Tibial nerve (tissue), 4 donors: ENCODE measurements around the gene QSER1. TPM values are rescaled to one million over a fixed set of nuclear protein-coding genes. Genes with fewer than 3 reads are reported as not detected.
A peak's percentile ranks its signal among the peaks of the same experiment; 100 is the strongest.
"Not testable (repeated sequence)": the region's sequence is repeated elsewhere in the genome, so short reads cannot be mapped to it uniquely, and the experiment has no call there.

ENCODE experiments used
- DNase-seq, 2 donors: peaks; one replicate each; pipeline ENCODE4 v3.0.0-alpha.2; 2019; ENCODE audit warnings: low spot score in 2 of 2
- H3K27ac ChIP-seq, 4 donors: fragments of 200-600 bp; sonication (generic) in 3 of 4; one replicate each; pipeline ENCODE4 v1.5.1; 2017 to 2019; ENCODE audit warnings: mild to moderate bottlenecking in 1 of 4
- H3K27me3 ChIP-seq, 2 donors: fragments of 200-600 bp; sonication (generic) in 1 of 2; one replicate each; pipeline versions ENCODE4 v1.5.1 to v1.6.0; 2017 to 2019
- H3K36me3 ChIP-seq, 3 donors: fragments of 200-600 bp; sonication (generic); one replicate each; pipeline ENCODE4 v1.5.1; 2018 to 2019
- H3K4me1 ChIP-seq, 4 donors: fragments of 200-600 bp; sonication (generic) in 3 of 4; one replicate each; pipeline ENCODE4 v1.5.1; 2017 to 2019
- H3K4me3 ChIP-seq, 4 donors: fragments of 200-600 bp; sonication (generic) in 3 of 4; one replicate each; pipeline ENCODE4 v1.5.1; 2017 to 2019; ENCODE audit warnings: mild to moderate bottlenecking in 1 of 4, moderate library complexity in 1 of 4
- H3K9me3 ChIP-seq, 4 donors: fragments of 200-600 bp; sonication (generic) in 3 of 4; one replicate each; pipeline ENCODE4 v1.5.1; 2017 to 2019
- EP300 ChIP-seq, 2 donors: sonication (generic); formaldehyde crosslinking; IDR thresholded peaks; one replicate each; pipeline ENCODE4 v1.6.1; 2017; ENCODE audit warnings: antibody characterized with exemption in 2 of 2, mild to moderate bottlenecking in 1 of 2
- POLR2A ChIP-seq, 2 donors: fragments of 450-650 bp; IDR thresholded peaks; one replicate each; pipeline ENCODE4 v1.6.1; 2017; ENCODE audit warnings: antibody characterized with exemption in 2 of 2, mild to moderate bottlenecking in 2 of 2, moderate library complexity in 2 of 2
- WGBS, 2 donors: methylation state at CpG; one replicate each; pipeline ENCODE4 v1.1.5; 2018; 5-methylcytosine and 5-hydroxymethylcytosine counted together
- total RNA-seq, 4 donors: library from RNA; depleted of rRNA; stranded (reverse); fragments of >200 nt; gene quantifications; one replicate each; pipeline ENCODE4 v1.1.0, GENCODE V29; 2016
- TF ChIP-seq, protein P1 (sequence below), 5 experiments: fragments of 200-600 bp in 3 of 5; fragments of 450-650 bp in 2 of 5; sonication (generic) in 3 of 5; IDR thresholded peaks; one replicate each; pipeline ENCODE4 v1.5.1; 2016 to 2019; ENCODE audit warnings: antibody characterized with exemption in 5 of 5, mild to moderate bottlenecking in 3 of 5, moderate library complexity in 2 of 5

Gene QSER1
- total RNA-seq, 4 donors from 2014 or later: 35.1 to 45.4 (median 36.2) TPM

DNA sequence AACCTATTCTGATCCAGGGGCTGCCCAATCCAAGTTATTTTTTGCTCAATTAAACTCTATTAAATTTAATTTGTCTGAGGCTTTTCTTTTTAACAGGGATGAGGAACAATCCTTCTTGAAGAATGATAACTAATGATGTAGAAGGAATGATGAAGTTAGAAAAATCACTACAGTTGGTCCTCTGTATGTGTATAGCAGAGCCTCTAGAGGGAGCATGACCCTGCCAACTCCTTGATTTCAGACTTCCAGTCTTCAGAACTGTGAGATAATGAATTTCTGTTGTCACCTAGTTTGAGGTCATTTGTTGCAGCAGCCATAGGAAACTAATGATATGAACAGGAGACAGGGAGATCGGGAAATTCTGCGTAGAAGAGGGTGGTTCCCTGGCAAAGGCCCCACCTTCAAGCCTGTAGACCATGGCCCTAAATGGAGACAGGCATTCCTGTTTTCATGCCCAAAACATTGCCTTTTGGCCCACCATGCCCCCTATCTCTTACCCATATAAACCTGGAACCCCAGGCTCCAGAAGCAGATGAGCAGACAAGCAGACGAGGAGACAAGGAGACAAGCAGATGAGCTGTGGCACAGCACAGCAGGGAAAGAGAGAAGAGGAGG is 7.7 kb upstream of the QSER1 start:
- 82 to 83% methylated on average over 3 of the region's 3 CpGs for WGBS, 2 donors
- H3K9me3 ChIP-seq: no peaks in the 10 kb centered on the region
- DNase-seq: no peak

GRCh38 chr11:32885556-32885955 is 7.1 kb upstream of the QSER1 start:
- 84 to 92% methylated on average over 9 of the region's 9 CpGs for WGBS, 2 donors
- Histone ChIP-seq H3K27ac (no peak overlapping the region), H3K9me3 (no peaks in the 10 kb centered on the region), H3K27me3 (no peaks in the 10 kb centered on the region), H3K36me3 (no peaks in the 10 kb centered on the region), H3K4me3 (no peak overlapping the region), H3K4me1 (no peaks in the 10 kb centered on the region)
- TF ChIP-seq, protein P1, sequence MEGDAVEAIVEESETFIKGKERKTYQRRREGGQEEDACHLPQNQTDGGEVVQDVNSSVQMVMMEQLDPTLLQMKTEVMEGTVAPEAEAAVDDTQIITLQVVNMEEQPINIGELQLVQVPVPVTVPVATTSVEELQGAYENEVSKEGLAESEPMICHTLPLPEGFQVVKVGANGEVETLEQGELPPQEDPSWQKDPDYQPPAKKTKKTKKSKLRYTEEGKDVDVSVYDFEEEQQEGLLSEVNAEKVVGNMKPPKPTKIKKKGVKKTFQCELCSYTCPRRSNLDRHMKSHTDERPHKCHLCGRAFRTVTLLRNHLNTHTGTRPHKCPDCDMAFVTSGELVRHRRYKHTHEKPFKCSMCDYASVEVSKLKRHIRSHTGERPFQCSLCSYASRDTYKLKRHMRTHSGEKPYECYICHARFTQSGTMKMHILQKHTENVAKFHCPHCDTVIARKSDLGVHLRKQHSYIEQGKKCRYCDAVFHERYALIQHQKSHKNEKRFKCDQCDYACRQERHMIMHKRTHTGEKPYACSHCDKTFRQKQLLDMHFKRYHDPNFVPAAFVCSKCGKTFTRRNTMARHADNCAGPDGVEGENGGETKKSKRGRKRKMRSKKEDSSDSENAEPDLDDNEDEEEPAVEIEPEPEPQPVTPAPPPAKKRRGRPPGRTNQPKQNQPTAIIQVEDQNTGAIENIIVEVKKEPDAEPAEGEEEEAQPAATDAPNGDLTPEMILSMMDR (IDR thresholded peaks at IDR 0.05): no peak
- TF ChIP-seq POLR2A (IDR thresholded peaks at IDR 0.05) (no peak), EP300 (IDR thresholded peaks at IDR 0.05) (no peak)
- DNase-seq: no peak

More for the DNA sequence above, 7.7 kb upstream of the QSER1 start:
- TF ChIP-seq POLR2A (IDR thresholded peaks at IDR 0.05): no peak
- no peak for TF ChIP-seq EP300 (IDR thresholded peaks at IDR 0.05)
- TF ChIP-seq, protein P1 (IDR thresholded peaks at IDR 0.05): peak in 1 of 5 experiments; percentile 12
- Histone ChIP-seq H3K36me3 (no peaks in the 10 kb centered on the region), H3K27me3 (no peaks in the 10 kb centered on the region), H3K4me3 (no peak overlapping the region), H3K4me1 (no peaks in the 10 kb centered on the region), H3K27ac (no peak overlapping the region)

- Histone ChIP-seq H3K4me1 (peaks cover 0 to 3% (median 0%) of the 10 kb centered on the region in 4 donors), H3K9me3 (no peaks in the 10 kb centered on the region), H3K27me3 (no peaks in the 10 kb centered on the region), H3K27ac (no peak overlapping the region), H3K36me3 (no peaks in the 10 kb centered on the region), H3K4me3 (no peak overlapping the region)
- DNase-seq: no peak
- no peak for TF ChIP-seq POLR2A (IDR thresholded peaks at IDR 0.05)
- WGBS, 2 donors: 91 to 93% methylated on average over 3 of the region's 3 CpGs
Observed at GRCh38 chr11:32886180-32886579, 6.4 kb upstream of the QSER1 start.

DNA sequence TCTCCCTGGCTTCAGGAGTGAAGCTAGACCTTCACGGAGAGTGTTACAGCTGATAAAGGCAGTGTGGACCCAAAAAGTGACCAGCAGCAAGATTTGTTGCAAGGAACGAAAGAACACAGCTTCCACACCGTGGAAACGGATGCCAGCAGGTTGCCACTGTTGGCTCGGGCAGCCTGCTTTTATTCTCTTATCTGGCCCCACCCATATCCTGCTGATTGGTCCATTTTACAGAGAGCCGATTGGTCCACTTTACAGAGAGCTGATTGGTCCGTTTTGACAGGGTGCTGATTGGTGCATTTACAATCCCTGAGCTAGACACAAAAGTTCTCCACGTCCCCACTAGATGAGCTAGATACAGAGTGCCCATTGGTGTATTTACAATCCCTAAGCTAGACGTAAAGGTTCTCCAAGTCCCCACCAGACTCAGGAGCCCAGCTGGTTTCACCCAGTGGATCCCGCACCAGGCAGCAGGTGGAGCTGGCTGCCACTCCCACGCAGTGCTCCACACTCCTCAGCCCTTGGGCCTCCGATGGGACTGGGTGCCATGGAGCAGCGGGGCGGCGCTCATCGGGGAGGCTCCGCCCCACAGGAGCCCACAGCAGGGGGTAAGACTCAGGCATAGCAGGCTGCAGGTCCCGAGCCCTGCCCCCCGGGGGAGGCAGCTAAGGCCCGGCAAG is 4.8 kb upstream of the QSER1 start:
- not testable (repeated sequence) for DNase-seq

GRCh38 chr11:32888384-32888710 is 4.3 kb upstream of the QSER1 start:
- H3K4me3 ChIP-seq, DNase-seq, H3K9me3 ChIP-seq, H3K27me3 ChIP-seq, H3K27ac ChIP-seq, H3K36me3 ChIP-seq: not testable (repeated sequence)
- WGBS, 2 donors: 94 to 97% methylated on average over 11 to 15 of the region's 17 CpGs
- peaks cover 0 to 11% (median 0%) of the 10 kb centered on the region in 4 donors for H3K4me1 ChIP-seq

More for the DNA sequence above, 4.8 kb upstream of the QSER1 start:
- not testable (repeated sequence) for H3K9me3 ChIP-seq, H3K27me3 ChIP-seq, H3K4me3 ChIP-seq, H3K36me3 ChIP-seq, H3K27ac ChIP-seq
- peaks cover 0 to 11% (median 0%) of the 10 kb centered on the region in 4 donors for H3K4me1 ChIP-seq
- 92 to 96% methylated on average over 10 to 11 of the region's 20 CpGs for WGBS, 2 donors

GRCh38 chr11:32888805-32889204 is 3.8 kb upstream of the QSER1 start:
- TF ChIP-seq, protein P1 (IDR thresholded peaks at IDR 0.05): no peak
- TF ChIP-seq EP300 (IDR thresholded peaks at IDR 0.05) (no peak), POLR2A (IDR thresholded peaks at IDR 0.05) (no peak)
- no peaks in the 10 kb centered on the region for H3K36me3 ChIP-seq
- no peak for DNase-seq

More at GRCh38 chr11:32888805-32889204, 3.8 kb upstream of the QSER1 start:
- no peak overlapping the region for H3K4me3 ChIP-seq
- H3K9me3 ChIP-seq: no peaks in the 10 kb centered on the region
- H3K27ac ChIP-seq: no peak overlapping the region
- H3K4me1 ChIP-seq: peaks cover 0 to 11% (median 0%) of the 10 kb centered on the region in 4 donors
- H3K27me3 ChIP-seq: no peaks in the 10 kb centered on the region
